ENCODE data around the gene ENPP4.
A peak's percentile ranks its signal among the peaks of the same experiment; 100 is the strongest.
"Not testable (repeated sequence)": the region's sequence is repeated elsewhere in the genome, so short reads cannot be mapped to it uniquely, and the experiment has no call there.

The ENPP4 gene

GRCh38 chr6:46130666-46131065 lies 877 bp downstream of the ENPP4 start:
- DNase-seq (ENCODE audit: low read depth, low spot score): no peak

GRCh38 chr6:46131291-46131690 lies 1.5 kb downstream of the ENPP4 start:
- DNase-seq (ENCODE audit: low read depth, low spot score): not testable (repeated sequence)

GRCh38 chr6:46134216-46134615 lies 4.4 kb downstream of the ENPP4 start:
- no peak for DNase-seq (ENCODE audit: low read depth, low spot score)

DNA sequence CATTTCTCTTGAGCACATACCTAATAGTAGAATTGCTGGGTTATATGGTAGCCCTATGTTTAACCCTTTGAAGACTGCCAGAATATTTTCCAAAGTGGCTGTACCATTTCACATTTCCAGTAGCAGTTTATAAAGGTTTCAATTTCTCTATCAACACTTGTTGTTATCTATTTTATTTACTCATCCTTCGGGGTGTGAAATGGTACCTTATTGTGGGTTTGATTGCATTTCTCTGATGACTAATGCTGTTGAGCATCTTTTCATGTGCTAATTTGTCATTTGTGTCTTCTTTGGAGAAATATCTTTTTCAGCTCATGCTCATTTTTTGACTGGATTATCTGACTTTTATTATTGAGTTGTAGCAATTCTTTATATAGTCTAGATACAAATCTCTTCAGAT lies 5.4 kb downstream of the ENPP4 start:
- DNase-seq (ENCODE audit: low read depth, low spot score): no peak

DNA sequence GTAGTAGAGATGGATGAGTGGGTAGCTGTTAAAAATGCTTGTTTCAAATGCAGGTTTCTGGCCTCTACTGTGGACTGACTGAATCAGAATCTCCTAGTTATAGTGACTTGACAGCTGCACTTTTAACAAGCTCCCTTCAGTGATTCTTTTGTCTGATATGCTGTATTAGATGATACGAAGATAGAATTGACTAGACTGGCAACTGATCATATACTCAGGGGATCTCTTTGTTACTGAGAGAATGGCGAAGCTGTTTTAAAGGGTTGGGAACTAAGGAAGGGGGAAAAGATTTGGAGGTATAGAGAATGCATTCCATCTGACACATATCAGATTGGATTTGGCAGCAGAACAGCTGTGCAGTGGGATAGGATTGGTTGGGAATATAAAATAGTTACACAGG lies 7.0 kb downstream of the ENPP4 start:
- no peak for DNase-seq (ENCODE audit: low read depth, low spot score)

- DNase-seq (ENCODE audit: low read depth, low spot score): no peak
These were observed 7.6 kb downstream of the ENPP4 start for GRCh38 chr6:46137387-46137786.

DNA sequence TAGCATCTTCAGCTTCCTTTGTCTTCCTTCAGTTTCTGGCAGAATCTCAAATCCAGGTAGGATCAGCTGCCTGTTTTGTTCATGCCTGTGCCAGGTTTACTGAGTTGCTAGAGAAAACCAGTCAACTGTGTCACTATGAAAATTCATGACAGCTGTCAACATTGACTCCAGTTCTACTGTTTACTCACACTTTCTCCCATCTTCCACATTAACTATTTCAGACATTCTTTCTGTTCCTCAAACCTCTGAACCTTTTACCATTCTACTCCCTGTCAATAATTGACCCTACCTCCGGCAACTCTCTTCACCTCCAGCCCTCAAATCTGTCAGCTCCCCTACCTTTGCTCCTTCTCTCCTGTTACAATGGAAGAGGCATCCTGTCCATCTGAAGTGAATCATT lies 8.5 kb downstream of the ENPP4 start:
- DNase-seq (ENCODE audit: low read depth, low spot score): no peak

DNA sequence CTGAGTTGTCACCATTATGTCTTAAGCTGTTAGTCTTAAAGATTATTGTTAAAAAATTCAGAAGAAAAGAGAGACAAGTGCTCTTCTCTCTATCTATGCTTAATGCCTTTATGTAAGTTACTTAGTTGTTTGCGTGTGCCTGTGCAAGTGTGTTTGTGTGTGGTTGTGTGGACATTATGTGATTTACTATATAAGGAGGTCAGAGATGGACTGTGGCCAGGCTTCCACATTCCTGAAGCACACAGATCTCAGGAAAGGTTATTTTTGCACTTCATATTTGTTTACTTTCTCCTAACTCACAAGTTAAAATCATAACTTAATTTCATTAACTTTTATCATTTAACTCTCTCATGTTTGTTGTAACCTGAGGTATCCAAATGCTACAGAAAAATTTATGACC lies 14.5 kb downstream of the ENPP4 start:
- DNase-seq (ENCODE audit: low read depth, low spot score): no peak

DNA sequence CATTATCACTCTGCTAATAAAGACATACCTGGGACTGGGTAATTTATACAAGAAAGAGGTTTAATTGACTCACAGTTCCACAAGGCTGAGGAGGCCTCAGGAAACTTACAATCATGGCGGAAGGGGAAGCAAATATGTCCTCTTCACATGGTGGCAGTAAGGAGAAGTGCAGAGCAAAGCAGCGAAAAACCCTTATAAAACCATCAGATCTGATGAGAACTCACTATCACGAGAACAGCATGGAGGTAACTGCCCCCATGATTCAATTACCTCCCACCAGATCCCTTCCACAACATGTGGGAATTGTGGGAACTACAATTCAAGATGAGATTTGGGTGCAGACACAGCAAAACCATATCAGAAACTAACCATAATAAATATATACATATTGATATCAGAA lies 19.3 kb downstream of the ENPP4 start:
- not testable (repeated sequence) for DNase-seq (ENCODE audit: low read depth, low spot score)

DNA sequence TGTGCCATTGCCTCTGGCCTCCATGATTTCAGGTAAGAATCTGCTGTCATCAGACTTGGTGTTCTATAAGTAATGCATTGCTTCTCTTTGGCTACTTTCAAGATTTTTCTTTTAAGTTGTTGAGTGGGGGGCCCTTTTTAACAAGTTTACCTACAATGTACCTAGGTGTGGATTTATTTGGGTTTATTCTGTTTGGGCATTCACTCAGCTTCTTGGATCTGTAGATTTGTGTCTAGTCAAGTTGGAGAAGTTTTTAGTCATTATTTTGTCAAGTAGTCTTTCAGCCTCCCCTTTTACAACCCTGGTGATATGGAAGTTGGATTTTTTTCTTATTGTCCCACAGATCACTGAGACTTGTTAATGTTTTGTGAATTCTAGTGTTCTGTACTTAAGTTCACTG lies 26.9 kb downstream of the ENPP4 start:
- DNase-seq (ENCODE audit: low read depth, low spot score): no peak

- DNase-seq (ENCODE audit: low read depth, low spot score): no peak
These were observed 29.4 kb downstream of the ENPP4 start for GRCh38 chr6:46159229-46159628.

DNA sequence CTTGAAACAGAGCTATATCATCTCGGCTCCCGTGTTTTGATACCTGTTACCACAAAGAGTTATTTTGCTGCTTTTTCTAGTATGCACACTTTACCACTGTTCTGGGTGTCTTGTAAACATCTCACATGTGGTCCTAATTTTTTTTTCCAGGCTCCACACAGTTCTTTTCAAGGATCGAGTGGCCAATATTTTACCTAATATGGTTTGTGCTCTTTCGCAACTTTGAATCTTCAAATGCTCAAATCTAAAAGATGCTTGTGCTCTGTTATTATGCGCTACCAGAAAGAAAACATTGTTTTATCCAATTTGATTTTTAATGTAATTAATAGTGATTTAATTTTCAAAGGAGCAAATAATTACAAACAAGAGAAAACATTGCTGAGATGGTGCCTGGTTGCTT lies 30.3 kb downstream of the ENPP4 start:
- DNase-seq (ENCODE audit: low read depth, low spot score): no peak

DNA sequence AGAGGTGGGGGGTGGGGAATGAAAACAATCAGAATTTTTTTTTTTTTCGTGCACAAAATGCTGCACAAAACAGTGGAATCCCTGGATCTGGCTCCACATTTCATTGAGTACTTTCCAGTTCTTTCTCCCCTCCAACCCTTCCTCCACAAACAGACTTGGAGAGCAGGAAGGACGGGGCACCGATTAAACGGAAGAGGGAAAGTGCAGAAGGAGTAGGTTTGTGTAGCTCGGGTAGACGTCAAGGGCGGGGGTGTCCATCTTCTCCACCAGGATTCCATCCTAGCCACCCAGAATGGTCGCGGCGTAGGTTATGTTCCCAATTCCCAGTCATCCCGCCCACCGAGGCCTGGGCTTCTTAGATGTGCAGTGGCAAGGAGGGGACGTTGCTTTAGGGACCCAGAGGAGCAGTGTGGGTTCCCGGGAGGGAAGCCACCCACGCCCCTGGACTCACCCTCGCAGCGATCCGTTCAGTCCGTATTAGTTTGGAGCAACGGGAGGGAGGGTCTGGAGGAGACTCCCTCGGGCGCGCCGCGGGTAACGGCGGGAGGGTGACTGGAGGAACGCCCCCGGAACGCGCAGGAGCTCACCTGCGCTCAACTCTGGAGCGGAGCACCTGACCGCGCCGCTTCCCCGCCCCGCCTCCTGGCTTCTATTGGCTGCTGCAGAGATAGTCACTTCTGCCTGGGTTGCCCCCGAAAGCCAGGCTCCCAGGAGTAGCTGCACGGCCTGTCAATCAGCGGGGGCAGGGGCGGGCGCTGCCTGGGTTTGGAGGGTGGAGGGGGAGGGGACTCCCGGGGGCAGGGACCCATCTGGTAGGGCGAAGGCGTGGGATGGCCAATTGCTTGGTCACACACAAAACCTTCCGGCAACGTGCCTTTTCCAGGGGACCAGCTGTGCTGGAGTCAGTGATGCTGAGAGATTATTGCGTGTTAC lies 40.8 kb downstream of the ENPP4 start, which contains the start of gene ENPP5:
ENPP5 (minus strand) TSS at position 624 of the 933 bp plus-strand sequence. CDS start 2,718 bp downstream, outside the sequence.
- peak; percentile 82 for DNase-seq (ENCODE audit: low read depth, low spot score)

DNA sequence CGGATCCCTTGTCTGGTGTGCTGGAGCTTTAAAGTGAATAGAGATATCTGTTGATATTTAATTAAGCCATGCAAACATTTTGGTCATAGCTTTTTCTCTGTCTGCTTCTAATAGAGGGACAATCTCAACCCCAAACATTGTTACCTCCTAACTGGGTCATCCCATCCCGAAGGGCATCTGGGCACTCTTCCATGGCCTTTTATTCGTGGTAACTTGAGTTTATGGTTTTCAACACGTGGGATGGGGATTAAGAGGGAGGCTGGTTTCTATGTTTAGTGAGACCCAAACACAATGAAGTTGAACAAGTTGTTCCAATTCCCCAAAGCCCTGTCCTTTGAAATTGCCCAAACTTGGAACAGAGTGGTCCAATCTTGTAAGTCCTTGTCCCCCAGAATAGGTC lies 42.4 kb downstream of the ENPP4 start:
- DNase-seq (ENCODE audit: low read depth, low spot score): no peak

DNA sequence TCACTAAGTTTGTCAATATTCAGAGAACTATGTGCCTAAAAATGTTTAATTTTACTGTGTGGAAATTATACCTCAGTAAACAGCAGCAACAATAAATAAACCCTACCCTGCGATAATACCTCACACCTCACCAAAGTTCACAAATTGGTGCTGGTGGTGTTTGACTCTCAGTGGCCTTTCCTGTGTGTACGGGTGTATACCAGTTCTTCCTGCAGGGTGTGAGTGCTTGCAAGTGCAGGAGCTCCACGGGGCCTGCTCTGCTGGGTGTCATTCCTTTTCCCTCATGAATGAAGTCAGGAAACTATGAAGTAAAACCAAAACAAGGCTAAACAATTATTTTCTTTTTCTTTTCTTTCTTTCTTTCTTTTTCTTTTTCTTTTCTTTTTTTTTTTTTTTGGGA lies 45.1 kb downstream of the ENPP4 start:
- no peak for DNase-seq (ENCODE audit: low read depth, low spot score)

DNA sequence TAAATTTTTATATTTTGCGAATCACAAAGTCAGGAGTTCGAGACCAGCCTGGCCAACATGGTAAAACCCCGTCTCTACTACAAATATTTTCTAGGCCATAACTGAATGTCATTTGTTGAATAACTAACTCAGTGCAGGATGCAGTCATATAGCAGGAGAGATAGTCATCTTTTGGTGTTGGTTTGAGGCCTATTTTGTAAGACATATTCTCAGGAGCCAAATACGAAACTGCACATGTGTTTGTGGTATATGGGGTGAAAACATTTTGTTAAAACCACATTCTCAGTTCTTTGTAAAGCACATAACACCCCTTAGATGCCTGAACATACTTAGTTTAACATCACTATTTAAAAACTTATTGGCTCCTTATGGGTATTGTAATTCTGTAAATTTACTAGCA lies 45.7 kb downstream of the ENPP4 start:
- no peak for DNase-seq (ENCODE audit: low read depth, low spot score)

GRCh38 chr6:46175976-46176375 lies 46.2 kb downstream of the ENPP4 start:
- DNase-seq (ENCODE audit: low read depth, low spot score): no peak

DNA sequence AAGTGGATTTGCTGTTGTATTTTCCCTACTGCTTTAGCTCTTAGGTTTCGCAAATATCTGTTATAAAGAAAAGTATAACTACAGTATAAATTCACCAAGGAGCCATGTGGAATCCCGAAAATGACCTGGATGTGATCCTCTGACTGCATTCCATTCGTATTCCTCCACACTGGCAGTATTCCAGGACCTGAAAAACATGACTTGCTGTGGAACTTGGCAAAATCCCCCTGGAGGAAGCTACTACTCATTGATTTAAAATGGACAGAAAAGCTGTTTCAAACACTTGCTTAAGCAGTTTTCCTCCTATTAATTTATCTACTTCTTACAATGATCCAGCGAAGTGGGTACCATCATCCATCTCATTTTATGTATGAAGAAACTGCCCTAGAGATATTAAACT lies 54.3 kb downstream of the ENPP4 start:
- no peak for DNase-seq (ENCODE audit: low read depth, low spot score)

- no peak for DNase-seq (ENCODE audit: low read depth, low spot score)
These were observed 56.8 kb downstream of the ENPP4 start for GRCh38 chr6:46186583-46186982.

- no peak for DNase-seq (ENCODE audit: low read depth, low spot score)
These were observed 59.9 kb downstream of the ENPP4 start for GRCh38 chr6:46189726-46190125.

GRCh38 chr6:46190889-46191288 lies 61.1 kb downstream of the ENPP4 start:
- DNase-seq (ENCODE audit: low read depth, low spot score): no peak

- no peak for DNase-seq (ENCODE audit: low read depth, low spot score)
These were observed 62.2 kb downstream of the ENPP4 start for GRCh38 chr6:46191961-46192360.
